ES-I3 (cell line): ENCODE measurements around the gene IL20.

Source experiments
- H3K36me3 ChIP-seq: 2 replicates; pipeline ENCODE4 v1.6.1; 2013; ENCODE audit warnings: mild to moderate bottlenecking, low read length, control low read depth, moderate library complexity; ENCODE audit not compliant: insufficient read depth
- H3K4me1 ChIP-seq: 2 replicates; pipeline ENCODE4 v1.6.1; 2013; ENCODE audit warnings: mild to moderate bottlenecking, control low read depth, low read length; ENCODE audit not compliant: insufficient read depth
- H3K9ac ChIP-seq: 2 replicates; pipeline ENCODE4 v1.6.1; 2013; ENCODE audit warnings: low read depth, mild to moderate bottlenecking, low read length, moderate library complexity
- H3K9me3 ChIP-seq: 2 replicates; pipeline ENCODE4 v1.6.1; 2013; ENCODE audit warnings: mild to moderate bottlenecking, low read length, moderate library complexity; ENCODE audit not compliant: control insufficient read depth, insufficient read depth

Gene IL20

DNA sequence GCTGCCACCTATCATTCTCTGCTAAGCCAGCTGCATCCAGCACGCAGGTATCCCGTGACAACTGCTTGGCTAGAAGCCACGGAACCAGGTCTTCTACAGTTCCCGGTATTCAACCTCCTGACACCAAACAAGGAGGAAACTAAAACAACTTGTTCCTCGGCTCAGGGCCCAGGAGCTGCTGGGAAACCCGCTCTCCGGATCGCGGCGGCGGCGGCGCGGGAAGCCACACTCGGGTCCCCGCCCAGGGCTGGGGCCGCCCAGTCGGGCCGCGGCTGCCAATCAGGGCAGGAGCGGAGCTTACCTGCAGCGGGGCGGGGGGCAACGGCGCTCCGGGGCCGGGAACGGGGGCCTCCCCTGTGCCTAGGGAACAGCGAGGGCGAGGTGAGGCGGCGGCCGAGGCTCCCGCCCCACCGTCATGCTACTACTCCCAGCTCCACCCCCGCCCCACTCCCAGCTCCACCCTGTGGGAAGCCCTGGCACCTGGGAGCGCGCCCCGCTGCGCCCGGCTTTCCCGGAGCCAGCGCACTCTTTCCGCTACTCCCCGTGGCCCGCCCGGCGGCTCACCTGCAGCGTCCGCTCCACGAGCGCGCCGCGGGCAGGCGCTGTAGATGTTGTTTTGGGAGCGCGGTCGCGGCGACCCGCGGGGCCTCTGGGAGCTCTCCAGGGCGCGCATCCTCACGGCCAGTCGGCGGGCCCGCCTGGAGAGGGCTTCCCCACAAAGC lies 43.9 kb downstream of the IL20 start:
- Histone ChIP-seq H3K9me3 (no peaks in the 10 kb centered on the region), H3K36me3 (no peaks in the 10 kb centered on the region), H3K9ac (peak overlapping the region; percentile 72), H3K4me1 (peaks cover 8% of the 10 kb centered on the region)

DNA sequence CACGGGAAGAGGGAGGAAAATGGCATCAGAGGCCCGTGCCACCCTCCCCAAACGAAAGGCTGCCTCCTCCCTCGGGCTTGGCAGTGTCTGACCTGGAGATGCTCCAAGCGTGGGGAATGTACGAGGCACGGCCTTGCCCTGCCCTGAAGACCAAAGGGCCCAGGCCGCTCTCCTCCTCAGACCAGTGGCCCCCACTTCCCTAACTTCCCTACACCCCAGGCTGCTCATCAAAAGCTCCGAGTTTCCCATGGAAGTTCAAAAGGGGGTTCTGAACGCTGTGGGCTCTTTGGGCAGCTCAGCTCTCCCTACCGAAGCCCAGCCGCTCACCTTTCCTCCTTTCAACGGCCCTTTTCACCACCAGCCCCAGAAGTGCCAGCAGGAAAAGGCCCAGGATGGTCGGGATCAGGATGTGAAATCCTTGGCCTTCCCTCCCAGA lies 44.5 kb downstream of the IL20 start:
- H3K4me1 ChIP-seq, result peaks cover 8% of the 10 kb centered on the region

DNA sequence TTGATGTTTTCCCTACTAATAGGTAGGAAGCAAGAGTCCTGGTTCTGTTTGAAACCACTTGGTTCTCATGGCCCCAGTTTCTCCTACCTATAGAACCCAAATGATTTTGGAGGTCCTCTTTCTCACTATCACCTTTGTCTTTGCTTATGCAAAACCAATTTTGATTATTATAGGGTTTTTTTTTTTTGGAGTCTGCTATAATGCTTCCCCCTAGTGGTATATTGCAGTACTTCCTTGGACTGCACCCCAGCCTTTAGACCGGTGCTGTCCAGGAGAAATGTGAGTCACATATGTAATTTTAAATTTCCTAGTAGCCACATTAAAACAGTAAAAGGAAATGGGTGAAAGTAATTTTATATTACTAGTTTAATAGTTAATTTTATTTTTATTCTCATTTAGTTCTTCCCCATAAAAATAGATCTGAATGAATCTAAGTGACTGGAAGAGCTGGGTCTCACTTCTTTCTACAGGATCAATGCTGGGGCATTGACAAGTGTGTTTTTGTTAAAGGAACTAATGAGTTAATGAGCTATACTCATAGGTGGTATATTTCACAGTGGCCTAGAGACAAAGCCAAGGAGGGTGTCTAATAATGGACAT lies 45.7 kb downstream of the IL20 start:
- Histone ChIP-seq H3K9me3 (no peaks in the 10 kb centered on the region), H3K4me1 (peaks cover 8% of the 10 kb centered on the region; the same call in 1 of the 2 replicates), H3K36me3 (no peaks in the 10 kb centered on the region), H3K9ac (no peak overlapping the region)

More for the DNA sequence above, 44.5 kb downstream of the IL20 start:
- H3K9ac ChIP-seq, result peak overlapping the region; percentile 72; the same call in 1 of the 2 replicates
- H3K36me3 ChIP-seq, result no peaks in the 10 kb centered on the region
- no peaks in the 10 kb centered on the region for H3K9me3 ChIP-seq

DNA sequence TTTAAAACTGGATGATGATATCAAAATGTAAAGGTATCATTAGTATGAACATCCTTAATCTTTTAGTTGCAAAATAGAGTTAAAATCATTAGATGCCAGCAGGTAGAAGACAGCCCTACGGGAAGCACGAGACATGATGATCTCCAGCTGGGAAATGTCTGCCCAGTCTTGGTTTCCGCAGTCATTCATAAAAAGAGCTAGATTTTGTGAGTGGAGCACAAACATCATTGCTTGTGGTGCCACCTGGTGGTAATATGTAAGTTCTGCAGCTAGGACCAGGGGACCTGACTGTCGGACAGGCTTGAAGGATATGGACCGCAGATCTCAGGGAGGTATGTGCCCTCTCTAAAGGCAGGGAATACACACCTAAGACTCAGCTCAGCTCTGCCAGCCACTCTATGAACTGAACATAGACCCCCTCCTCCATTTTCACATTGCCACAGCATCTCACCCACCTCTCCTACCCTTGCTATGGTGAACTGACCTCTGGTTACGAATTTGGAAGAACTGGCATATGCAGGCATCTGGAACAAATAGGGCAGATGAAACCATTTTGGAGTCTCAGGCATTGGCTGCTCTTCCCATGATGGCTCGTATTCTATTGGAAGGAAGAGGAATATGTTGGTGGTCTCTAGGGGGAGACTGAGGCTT lies 47.1 kb downstream of the IL20 start:
- no peaks in the 10 kb centered on the region for H3K36me3 ChIP-seq
- peaks cover 4% of the 10 kb centered on the region; the same call in 1 of the 2 replicates for H3K4me1 ChIP-seq
- H3K9me3 ChIP-seq, result no peaks in the 10 kb centered on the region

DNA sequence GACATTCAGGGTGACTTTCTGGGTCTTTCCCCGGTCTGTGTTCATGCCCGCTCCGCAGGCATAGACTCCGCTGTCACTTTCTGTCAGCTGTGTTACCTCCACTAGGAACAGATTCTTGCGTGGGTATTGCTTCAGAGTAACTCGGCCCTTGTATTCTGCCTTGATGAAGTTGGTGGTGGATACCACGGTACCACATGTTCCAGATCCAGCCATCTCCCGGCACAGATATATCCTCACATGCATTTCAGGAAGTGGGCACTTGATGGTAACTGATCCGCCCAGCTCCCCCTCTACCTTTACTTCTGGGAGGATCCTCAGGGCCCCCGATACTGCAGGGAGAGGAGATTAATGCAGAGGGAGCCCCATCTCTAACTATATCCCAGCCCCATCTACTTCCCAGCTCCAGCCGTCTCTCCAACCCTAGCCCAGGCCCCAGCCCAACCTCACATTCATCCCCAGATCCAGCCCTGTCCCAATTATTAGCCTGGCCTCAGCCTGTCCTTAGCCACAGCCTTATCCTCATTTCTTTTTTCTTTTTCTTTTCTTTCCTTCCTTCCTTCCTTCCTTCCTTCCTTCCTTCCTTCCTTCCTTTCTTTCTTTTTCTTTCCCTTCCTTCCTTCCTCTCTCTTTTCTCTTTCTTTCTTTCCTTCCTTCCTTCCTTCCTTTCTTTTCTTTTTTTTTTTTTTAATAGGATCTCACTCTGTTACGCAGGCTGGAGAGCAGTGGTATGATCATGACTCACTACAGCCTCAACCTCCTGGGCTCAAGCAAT lies 48.5 kb downstream of the IL20 start:
- Histone ChIP-seq H3K9ac (no peak overlapping the region), H3K36me3 (no peaks in the 10 kb centered on the region), H3K9me3 (no peaks in the 10 kb centered on the region), H3K4me1 (peaks cover under 1% of the 10 kb centered on the region; the same call in 1 of the 2 replicates)

More for the DNA sequence above, 47.1 kb downstream of the IL20 start:
- no peak overlapping the region for H3K9ac ChIP-seq

DNA sequence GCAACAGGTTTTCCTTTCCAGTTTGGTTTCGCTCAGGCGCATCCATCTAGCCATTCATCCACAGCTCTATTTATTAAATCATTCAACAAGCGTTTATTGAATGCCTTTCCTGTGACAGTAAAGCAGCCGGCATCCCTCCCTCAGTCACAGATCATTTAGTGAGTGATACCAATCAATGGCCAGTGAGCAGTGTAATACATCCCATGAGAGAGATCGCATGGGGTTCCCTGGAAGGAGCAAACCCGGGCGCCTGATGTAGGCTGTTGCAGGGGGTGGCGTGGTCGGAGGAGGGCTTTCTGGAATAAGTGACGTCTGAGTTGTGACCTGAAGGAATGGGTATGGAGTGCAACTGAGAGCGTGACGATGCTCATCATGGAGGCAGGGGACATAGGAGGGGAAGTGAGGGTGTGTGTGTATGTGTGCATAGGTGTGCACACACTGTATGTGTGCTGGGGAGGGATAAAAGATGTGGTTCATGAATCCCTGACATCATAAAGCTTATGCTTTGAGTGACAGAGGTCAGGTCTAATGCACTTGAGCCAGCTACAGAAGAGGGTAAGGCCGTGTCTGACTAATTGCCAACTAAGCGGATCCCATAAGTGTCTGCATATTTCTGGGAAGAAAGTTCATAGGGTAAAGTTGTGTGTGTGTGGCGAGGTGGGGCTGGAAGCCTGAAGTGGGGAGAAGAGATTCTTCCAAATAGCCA lies 49.8 kb downstream of the IL20 start:
- Histone ChIP-seq H3K4me1 (no peaks in the 10 kb centered on the region), H3K9me3 (no peaks in the 10 kb centered on the region)

DNA sequence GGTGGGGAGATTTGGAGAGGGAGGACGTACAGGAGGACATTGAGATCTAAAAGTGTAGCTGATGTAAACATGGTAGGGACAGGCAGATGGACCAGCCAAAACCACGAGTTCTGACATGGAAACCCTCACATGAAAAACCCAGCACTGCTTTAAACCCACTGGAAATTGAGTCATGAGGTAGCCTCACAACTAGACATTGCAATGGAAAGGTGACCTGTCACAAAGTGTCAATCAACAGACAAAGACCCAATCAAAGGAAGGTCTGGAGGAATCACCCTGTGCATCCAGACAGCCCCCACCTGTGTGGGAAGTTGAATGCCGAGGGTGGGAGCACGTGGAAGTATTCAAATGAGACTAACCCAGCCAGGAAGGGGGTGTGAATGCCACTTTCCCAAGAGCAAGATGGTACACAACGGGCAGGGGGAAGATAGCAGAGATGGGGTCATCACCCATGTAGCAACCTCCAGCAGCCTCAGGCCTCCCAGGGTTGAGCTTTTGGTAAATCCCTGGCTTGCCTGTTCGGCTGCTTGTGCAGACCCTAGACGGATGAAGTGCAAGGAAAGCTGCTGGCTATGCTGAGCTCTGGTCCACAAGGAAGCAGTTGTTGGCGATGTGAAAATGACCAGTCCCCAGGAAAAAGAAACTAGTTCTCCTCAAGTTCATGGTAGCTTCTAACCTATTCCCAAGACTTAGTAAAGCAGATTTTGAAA lies 50.7 kb downstream of the IL20 start:
- Histone ChIP-seq H3K4me1 (no peaks in the 10 kb centered on the region), H3K9ac (no peak overlapping the region), H3K9me3 (no peaks in the 10 kb centered on the region), H3K36me3 (no peaks in the 10 kb centered on the region)

More for the DNA sequence above, 49.8 kb downstream of the IL20 start:
- no peak overlapping the region for H3K9ac ChIP-seq
- H3K36me3 ChIP-seq, result no peaks in the 10 kb centered on the region

DNA sequence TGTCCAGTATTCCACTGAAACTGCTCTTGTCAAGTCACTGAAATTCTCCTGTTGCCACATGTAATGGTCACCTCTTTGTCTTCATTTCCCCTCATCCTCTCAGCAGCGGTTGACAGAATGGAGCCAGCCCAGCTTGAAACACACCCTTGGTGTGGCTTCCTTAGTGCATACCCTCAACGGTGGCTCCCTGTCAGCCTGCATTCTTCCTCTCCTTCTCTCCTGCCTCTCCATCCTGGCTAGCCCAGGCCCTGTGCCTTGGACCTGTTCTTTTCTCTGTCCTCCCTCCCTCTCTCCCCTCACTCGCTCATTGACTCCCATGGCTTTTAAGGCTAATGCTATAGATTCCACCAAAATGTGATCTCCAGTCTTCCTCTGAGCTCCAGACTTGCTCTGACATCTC lies 52.7 kb downstream of the IL20 start:
- Histone ChIP-seq H3K9me3 (no peaks in the 10 kb centered on the region), H3K4me1 (no peaks in the 10 kb centered on the region), H3K36me3 (no peaks in the 10 kb centered on the region), H3K9ac (no peak overlapping the region)
